OCI-LY3 (cell line): ENCODE results near the gene ARHGEF17.

Source experiments
- H2AFZ ChIP-seq: fragments of 200-600, 300-600 bp; shearing (Covaris generic); 2 replicates; pipeline ENCODE4 v1.6.0; 2014; ENCODE audit warnings: antibody characterized with exemption, low read depth, low read length
- H3K27ac ChIP-seq: fragments of 200-600, 300-600 bp; sonication (generic); 2 replicates; pipeline ENCODE4 v1.5.1; 2014; ENCODE audit warnings: mild to moderate bottlenecking, low read length, moderate library complexity, mixed read lengths
- H3K27me3 ChIP-seq: fragments of 200-600, 300-600 bp; sonication (generic); 2 replicates; pipeline ENCODE4 v1.6.1; 2014; ENCODE audit warnings: low read depth, low read length, mixed read lengths
- H3K36me3 ChIP-seq: fragments of 200-600, 300-600 bp; sonication (generic); replicated peaks from 2 replicates; pipeline ENCODE3; 2014; ENCODE audit warnings: low read depth, low read length, mixed read lengths
- H3K4me1 ChIP-seq: fragments of 300-600, 200-600 bp; sonication (generic); 2 replicates; pipeline ENCODE4 v1.6.1; 2014; ENCODE audit warnings: low read length, mixed read lengths
- H3K4me2 ChIP-seq: fragments of 200-600, 300-600 bp; sonication (generic); 2 replicates; pipeline ENCODE4 v1.6.1; 2014; ENCODE audit warnings: low read length, mixed read lengths
- H3K4me3 ChIP-seq: fragments of 300-600, 200-600 bp; sonication (generic); 2 replicates; pipeline ENCODE4 v1.5.1; 2014; ENCODE audit warnings: antibody characterized with exemption, mild to moderate bottlenecking, low read length, moderate library complexity
- H3K79me2 ChIP-seq: fragments of 300-600, 200-600 bp; shearing (Covaris generic); 2 replicates; pipeline ENCODE4 v1.6.1; 2014; ENCODE audit warnings: mild to moderate bottlenecking, low read length, mixed read lengths
- H3K9ac ChIP-seq: fragments of 300-600, 200-600 bp; shearing (Covaris generic); 2 replicates; pipeline ENCODE4 v1.6.0; 2014; ENCODE audit warnings: mild to moderate bottlenecking, low read length, moderate library complexity
- H3K9me3 ChIP-seq: fragments of 200-600, 300-600 bp; shearing (Covaris generic); 2 replicates; pipeline ENCODE4 v1.6.1; 2014; ENCODE audit warnings: low read length, mixed read lengths; ENCODE audit not compliant: insufficient read depth
- H4K20me1 ChIP-seq: fragments of 200-600, 300-600 bp; sonication (generic); 2 replicates; pipeline ENCODE4 v1.6.1; 2016; ENCODE audit warnings: low read length, mixed read lengths; ENCODE audit not compliant: insufficient read depth
- EZH2phosphoT487 ChIP-seq: fragments of 200-600 bp; shearing (Covaris generic); IDR thresholded peaks from 2 replicates; pipeline ENCODE4 v1.6.1; 2018; ENCODE audit warnings: antibody characterized with exemption, mixed run types, low read depth
- TF ChIP-seq, protein P1 (sequence below): fragments of 200-600, 300-600 bp; sonication (generic); IDR thresholded peaks from 2 replicates; pipeline ENCODE4 v1.5.1; 2014; ENCODE audit warnings: antibody characterized with exemption, low read length, low read depth

Gene ARHGEF17

DNA sequence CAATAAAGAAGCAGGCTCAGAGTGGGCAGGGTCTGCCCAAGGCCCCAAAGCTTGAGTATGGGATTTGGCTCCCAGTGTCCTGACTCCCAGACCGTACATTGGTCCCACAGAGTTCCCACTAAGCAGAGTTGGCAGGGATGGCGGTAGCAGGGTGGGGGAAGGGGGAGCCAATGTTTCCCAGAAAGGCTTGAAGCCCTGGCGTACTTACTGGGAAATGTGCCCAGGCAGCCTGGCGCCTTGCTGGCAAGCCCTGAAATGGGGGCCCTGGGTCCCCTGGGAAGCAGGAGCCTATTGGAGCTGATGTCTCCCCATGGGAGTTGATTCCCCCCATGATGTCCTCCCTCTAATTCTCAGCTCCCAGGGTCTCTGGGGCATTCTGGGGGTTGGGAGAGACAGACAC lies 9.3 kb downstream of the ARHGEF17 start:
- H4K20me1 ChIP-seq: no peaks in the 10 kb centered on the region
- no peak overlapping the region for H3K27ac ChIP-seq
- H3K27me3 ChIP-seq: no peaks in the 10 kb centered on the region
- no peak overlapping the region for H3K4me2 ChIP-seq
- H3K79me2 ChIP-seq: no peaks in the 10 kb centered on the region
- H3K4me1 ChIP-seq: peaks cover 19% of the 10 kb centered on the region
- H2AFZ ChIP-seq: no peak overlapping the region
- no peaks in the 10 kb centered on the region for H3K36me3 ChIP-seq
- TF ChIP-seq, protein P1, sequence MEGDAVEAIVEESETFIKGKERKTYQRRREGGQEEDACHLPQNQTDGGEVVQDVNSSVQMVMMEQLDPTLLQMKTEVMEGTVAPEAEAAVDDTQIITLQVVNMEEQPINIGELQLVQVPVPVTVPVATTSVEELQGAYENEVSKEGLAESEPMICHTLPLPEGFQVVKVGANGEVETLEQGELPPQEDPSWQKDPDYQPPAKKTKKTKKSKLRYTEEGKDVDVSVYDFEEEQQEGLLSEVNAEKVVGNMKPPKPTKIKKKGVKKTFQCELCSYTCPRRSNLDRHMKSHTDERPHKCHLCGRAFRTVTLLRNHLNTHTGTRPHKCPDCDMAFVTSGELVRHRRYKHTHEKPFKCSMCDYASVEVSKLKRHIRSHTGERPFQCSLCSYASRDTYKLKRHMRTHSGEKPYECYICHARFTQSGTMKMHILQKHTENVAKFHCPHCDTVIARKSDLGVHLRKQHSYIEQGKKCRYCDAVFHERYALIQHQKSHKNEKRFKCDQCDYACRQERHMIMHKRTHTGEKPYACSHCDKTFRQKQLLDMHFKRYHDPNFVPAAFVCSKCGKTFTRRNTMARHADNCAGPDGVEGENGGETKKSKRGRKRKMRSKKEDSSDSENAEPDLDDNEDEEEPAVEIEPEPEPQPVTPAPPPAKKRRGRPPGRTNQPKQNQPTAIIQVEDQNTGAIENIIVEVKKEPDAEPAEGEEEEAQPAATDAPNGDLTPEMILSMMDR: no peak
- TF ChIP-seq EZH2phosphoT487: no peak
- H3K4me3 ChIP-seq: no peak overlapping the region
- no peak overlapping the region for H3K9ac ChIP-seq
- no peaks in the 10 kb centered on the region for H3K9me3 ChIP-seq

DNA sequence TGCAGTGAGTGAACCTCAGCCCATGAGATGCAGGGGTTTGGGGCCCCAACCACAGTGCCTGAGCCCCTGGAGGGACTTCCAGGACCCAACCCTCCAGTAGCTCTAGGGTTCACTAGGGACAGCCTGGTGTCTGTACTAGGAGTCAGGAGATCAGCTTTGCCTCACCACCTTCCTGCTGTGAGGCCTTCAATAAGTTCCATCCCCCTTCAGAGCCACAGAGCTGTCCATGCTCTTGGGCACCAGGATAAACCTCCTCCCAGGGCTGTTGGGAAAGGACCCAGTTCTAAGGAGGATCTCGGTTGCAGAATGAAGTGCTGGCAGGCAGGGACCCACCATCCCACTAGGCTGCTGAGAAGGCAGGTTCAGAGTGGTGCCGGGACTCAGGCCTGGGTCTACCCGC lies 9.7 kb downstream of the ARHGEF17 start:
- Histone ChIP-seq H3K9me3 (no peaks in the 10 kb centered on the region), H4K20me1 (no peaks in the 10 kb centered on the region)

DNA sequence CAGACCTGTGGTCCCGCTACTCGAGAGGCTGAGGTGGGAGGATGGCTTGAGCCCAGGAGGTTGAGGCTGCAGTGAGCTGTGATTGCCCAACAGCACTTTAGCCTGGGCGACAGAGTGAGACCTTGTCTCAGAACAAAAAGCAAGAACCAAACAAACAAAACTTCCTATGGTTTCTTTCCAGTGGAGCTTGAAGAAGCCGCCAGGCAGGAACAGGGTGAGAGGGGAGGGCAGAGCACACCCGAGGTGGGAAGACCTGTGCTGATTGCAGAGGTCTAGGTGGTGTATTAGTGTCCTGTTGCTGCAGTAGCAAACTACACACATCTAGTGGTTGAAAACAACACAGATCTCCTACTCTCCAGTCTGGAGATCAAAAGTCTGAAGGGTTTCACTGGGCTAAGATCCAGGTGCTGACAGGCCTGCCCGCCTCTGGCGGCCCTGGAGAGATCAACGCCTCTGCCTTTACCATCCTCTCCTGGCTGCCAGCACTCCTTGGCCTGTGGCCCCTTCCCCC lies 10.5 kb downstream of the ARHGEF17 start:
- Histone ChIP-seq H3K4me3 (no peak overlapping the region), H3K36me3 (no peaks in the 10 kb centered on the region), H3K79me2 (no peaks in the 10 kb centered on the region), H2AFZ (no peak overlapping the region), H3K9ac (no peak overlapping the region), H3K27me3 (no peaks in the 10 kb centered on the region), H3K27ac (no peak overlapping the region), H3K4me1 (peaks cover 29% of the 10 kb centered on the region), H3K9me3 (no peaks in the 10 kb centered on the region), H4K20me1 (no peaks in the 10 kb centered on the region), H3K4me2 (no peak overlapping the region)
- TF ChIP-seq, protein P1: no peak
- no peak for TF ChIP-seq EZH2phosphoT487

More for the DNA sequence above, 9.7 kb downstream of the ARHGEF17 start:
- TF ChIP-seq EZH2phosphoT487: no peak
- TF ChIP-seq, protein P1: no peak
- no peak overlapping the region for H3K9ac ChIP-seq
- H3K4me3 ChIP-seq: no peak overlapping the region
- H2AFZ ChIP-seq: no peak overlapping the region
- no peaks in the 10 kb centered on the region for H3K79me2 ChIP-seq
- H3K36me3 ChIP-seq: no peaks in the 10 kb centered on the region
- peaks cover 24% of the 10 kb centered on the region for H3K4me1 ChIP-seq
- no peaks in the 10 kb centered on the region for H3K27me3 ChIP-seq
- H3K4me2 ChIP-seq: no peak overlapping the region
- no peak overlapping the region for H3K27ac ChIP-seq

DNA sequence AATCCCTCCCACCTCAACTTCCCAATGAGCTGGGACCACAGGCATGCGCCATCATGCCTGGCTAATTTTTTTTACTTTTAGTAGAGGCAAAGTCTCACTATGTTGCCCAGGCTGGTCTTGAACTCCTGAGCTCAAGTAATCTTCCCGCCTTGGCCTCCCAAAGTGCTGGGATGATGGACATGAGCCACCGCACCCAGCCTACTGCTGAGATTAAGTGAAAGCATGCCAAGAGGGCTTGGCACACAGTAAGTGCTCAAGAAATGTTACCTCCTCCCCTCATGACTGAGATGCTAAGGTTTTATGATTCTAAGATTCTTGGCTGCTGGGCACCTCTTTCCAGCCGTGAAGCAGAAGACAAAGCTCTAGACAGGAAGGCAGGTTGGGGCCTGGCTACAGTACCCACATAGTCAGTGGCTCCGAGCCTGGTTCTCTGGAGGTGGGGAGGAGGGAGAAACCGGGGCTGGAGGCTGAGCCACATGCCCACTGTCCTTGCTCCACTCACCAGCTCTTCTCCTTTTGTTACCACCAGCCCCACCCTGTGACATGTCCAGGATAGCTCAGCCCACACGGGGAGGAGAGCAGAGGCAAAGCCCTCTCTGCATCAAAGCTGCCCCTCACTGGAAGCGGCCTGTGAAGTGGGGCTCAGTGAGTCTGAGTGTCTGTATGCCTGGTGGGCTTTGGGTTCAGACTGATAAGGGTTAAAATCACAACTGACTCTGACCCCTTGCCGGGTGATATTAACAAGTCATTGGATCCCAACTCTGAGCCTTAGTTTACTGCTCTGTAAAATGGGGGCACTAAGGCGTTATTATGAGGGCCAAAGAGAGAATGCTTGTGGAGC lies 12.9 kb downstream of the ARHGEF17 start:
- Histone ChIP-seq H3K27ac (no peak overlapping the region), H3K9ac (no peak overlapping the region), H3K27me3 (no peaks in the 10 kb centered on the region), H3K79me2 (no peaks in the 10 kb centered on the region), H4K20me1 (no peaks in the 10 kb centered on the region), H2AFZ (no peak overlapping the region), H3K4me1 (peaks cover 45% of the 10 kb centered on the region), H3K4me3 (no peak overlapping the region), H3K4me2 (no peak overlapping the region), H3K9me3 (no peaks in the 10 kb centered on the region), H3K36me3 (no peaks in the 10 kb centered on the region)
- TF ChIP-seq EZH2phosphoT487: no peak
- TF ChIP-seq, protein P1: no peak
